Activated T-cell treated with anti-CD3 and anti-CD28 coated beads, Interleukin-2, amount 50 U/mL, for 4 hours (primary cell): ENCODE results near the gene DNAJB8. TPM values are rescaled to one million over a fixed set of nuclear protein-coding genes. Genes with fewer than 3 reads are reported as not detected.

Experiments used
- ATAC-seq, 2 donors: fragments of 200-7000 bp; cut with Tn5 transposase; one replicate each; pipeline ENCODE4 v1.10.0; 2021
- DNase-seq: peaks from one replicate; pipeline ENCODE4 v3.0.0-alpha.2; 2020
- H3K27me3 Mint-ChIP-seq: one replicate; pipeline ENCODE4 v1.8.0; 2021; ENCODE audit warnings: low read depth, mixed read lengths
- H3K36me3 Mint-ChIP-seq: one replicate; pipeline ENCODE4 v1.8.0; 2022; ENCODE audit warnings: mixed read lengths; ENCODE audit not compliant: insufficient read depth
- H3K4me1 Mint-ChIP-seq: one replicate; pipeline ENCODE4 v1.8.0; 2021; ENCODE audit warnings: low read depth, mixed read lengths
- H3K4me3 Mint-ChIP-seq: one replicate; pipeline ENCODE4 v1.8.0; 2021; ENCODE audit warnings: mild to moderate bottlenecking, moderate library complexity, mixed read lengths
- H3K9me3 Mint-ChIP-seq: one replicate; pipeline ENCODE4 v1.8.0; 2021; ENCODE audit warnings: mixed read lengths
- total RNA-seq, 3 donors: library from RNA; stranded (reverse); gene quantifications; one replicate each; pipeline ENCODE4 v1.2.1, GENCODE V29; 2021

DNAJB8 gene
- total RNA-seq, 3 donors from 2014 or later = not detected

- Mint-ChIP-seq H3K4me3 (no peak overlapping the region), H3K36me3 (no peaks in the 10 kb centered on the region), H3K27me3 (peaks cover 32% of the 10 kb centered on the region), H3K9me3 (no peaks in the 10 kb centered on the region), H3K4me1 (no peaks in the 10 kb centered on the region)
- ATAC-seq (no peak), DNase-seq (no peak)
Measured at GRCh38 chr3:128457937-128458336, 8.8 kb downstream of the DNAJB8 start.

GRCh38 chr3:128456776-128457715, 9.6 kb downstream of the DNAJB8 start:
- H3K4me3 Mint-ChIP-seq = no peak overlapping the region
- H3K27me3 Mint-ChIP-seq = peaks cover 34% of the 10 kb centered on the region
- no peaks in the 10 kb centered on the region for H3K9me3 Mint-ChIP-seq
- ATAC-seq (no peak), DNase-seq (no peak)
- no peaks in the 10 kb centered on the region for H3K36me3 Mint-ChIP-seq
- H3K4me1 Mint-ChIP-seq = no peaks in the 10 kb centered on the region

- no peaks in the 10 kb centered on the region for H3K36me3 Mint-ChIP-seq
- ATAC-seq (no peak), DNase-seq (no peak)
- H3K27me3 Mint-ChIP-seq = peaks cover 38% of the 10 kb centered on the region
- H3K4me1 Mint-ChIP-seq = no peaks in the 10 kb centered on the region
- no peak overlapping the region for H3K4me3 Mint-ChIP-seq
- no peaks in the 10 kb centered on the region for H3K9me3 Mint-ChIP-seq
Measured at GRCh38 chr3:128455786-128456748, 10.6 kb downstream of the DNAJB8 start.

GRCh38 chr3:128455116-128455515, 11.6 kb downstream of the DNAJB8 start:
- Mint-ChIP-seq H3K36me3 (no peaks in the 10 kb centered on the region), H3K9me3 (no peaks in the 10 kb centered on the region), H3K4me3 (no peak overlapping the region), H3K4me1 (peaks cover under 1% of the 10 kb centered on the region), H3K27me3 (peaks cover 40% of the 10 kb centered on the region)
- no peak for ATAC-seq
- no peak for DNase-seq

GRCh38 chr3:128454310-128454618, 12.4 kb downstream of the DNAJB8 start:
- peaks cover 37% of the 10 kb centered on the region for H3K27me3 Mint-ChIP-seq
- H3K9me3 Mint-ChIP-seq = no peaks in the 10 kb centered on the region
- no peaks in the 10 kb centered on the region for H3K36me3 Mint-ChIP-seq
- ATAC-seq (no peak), DNase-seq (no peak)
- no peak overlapping the region for H3K4me3 Mint-ChIP-seq
- peaks cover 4% of the 10 kb centered on the region for H3K4me1 Mint-ChIP-seq

- H3K27me3 Mint-ChIP-seq = peaks cover 37% of the 10 kb centered on the region
- no peak for DNase-seq
- peaks cover 3% of the 10 kb centered on the region for H3K9me3 Mint-ChIP-seq
- H3K36me3 Mint-ChIP-seq = no peaks in the 10 kb centered on the region
- no peak overlapping the region for H3K4me3 Mint-ChIP-seq
- no peak for ATAC-seq
- peaks cover 8% of the 10 kb centered on the region for H3K4me1 Mint-ChIP-seq
Measured at GRCh38 chr3:128453501-128454309, 13.0 kb downstream of the DNAJB8 start.

- Mint-ChIP-seq H3K4me3 (no peak overlapping the region), H3K9me3 (peaks cover 7% of the 10 kb centered on the region), H3K4me1 (peaks cover 14% of the 10 kb centered on the region), H3K36me3 (no peaks in the 10 kb centered on the region), H3K27me3 (peaks cover 37% of the 10 kb centered on the region)
- ATAC-seq = no peak
- no peak for DNase-seq
Measured at GRCh38 chr3:128452678-128453275, 13.9 kb downstream of the DNAJB8 start.

- no peak for ATAC-seq
- Mint-ChIP-seq H3K27me3 (peaks cover 37% of the 10 kb centered on the region), H3K36me3 (peaks cover 2% of the 10 kb centered on the region), H3K4me1 (peaks cover 21% of the 10 kb centered on the region), H3K9me3 (peaks cover 10% of the 10 kb centered on the region), H3K4me3 (no peak overlapping the region)
- no peak for DNase-seq
Measured at GRCh38 chr3:128452120-128452519, 14.6 kb downstream of the DNAJB8 start.

GRCh38 chr3:128449111-128449638, 17.5 kb downstream of the DNAJB8 start:
- ATAC-seq (no peak), DNase-seq (no peak)
- peaks cover 14% of the 10 kb centered on the region for H3K9me3 Mint-ChIP-seq
- peaks cover 3% of the 10 kb centered on the region for H3K36me3 Mint-ChIP-seq
- H3K4me1 Mint-ChIP-seq = peaks cover 24% of the 10 kb centered on the region
- H3K4me3 Mint-ChIP-seq = no peak overlapping the region
- H3K27me3 Mint-ChIP-seq = peaks cover 13% of the 10 kb centered on the region

GRCh38 chr3:128448491-128448890, 18.2 kb downstream of the DNAJB8 start:
- Mint-ChIP-seq H3K4me1 (peaks cover 24% of the 10 kb centered on the region), H3K27me3 (peaks cover 11% of the 10 kb centered on the region)

GRCh38 chr3:128447561-128448013, 19.1 kb downstream of the DNAJB8 start:
- no peak for DNase-seq
- ATAC-seq = peak; percentile 87
- Mint-ChIP-seq H3K4me3 (no peak overlapping the region), H3K4me1 (peaks cover 24% of the 10 kb centered on the region), H3K27me3 (peaks cover 6% of the 10 kb centered on the region), H3K9me3 (peaks cover 14% of the 10 kb centered on the region), H3K36me3 (peaks cover 3% of the 10 kb centered on the region)

More at GRCh38 chr3:128448491-128448890, 18.2 kb downstream of the DNAJB8 start:
- H3K9me3 Mint-ChIP-seq = peaks cover 14% of the 10 kb centered on the region
- H3K36me3 Mint-ChIP-seq = peaks cover 3% of the 10 kb centered on the region
- H3K4me3 Mint-ChIP-seq = peak overlapping the region; percentile 37
- ATAC-seq (peak in 1 of 2 donors; percentile 21), DNase-seq (no peak)

- DNase-seq (no peak), ATAC-seq (no peak)
- Mint-ChIP-seq H3K36me3 (peaks cover 3% of the 10 kb centered on the region), H3K27me3 (peaks cover 5% of the 10 kb centered on the region), H3K4me1 (peaks cover 24% of the 10 kb centered on the region), H3K9me3 (peaks cover 14% of the 10 kb centered on the region), H3K4me3 (no peak overlapping the region)
Measured at GRCh38 chr3:128446821-128447220, 19.9 kb downstream of the DNAJB8 start.

GRCh38 chr3:128445357-128445756, 21.3 kb downstream of the DNAJB8 start:
- DNase-seq = no peak
- Mint-ChIP-seq H3K9me3 (peaks cover 14% of the 10 kb centered on the region), H3K4me3 (no peak overlapping the region), H3K27me3 (no peaks in the 10 kb centered on the region), H3K4me1 (peaks cover 24% of the 10 kb centered on the region), H3K36me3 (peaks cover 3% of the 10 kb centered on the region)
- no peak for ATAC-seq
